RWPE2 (cell line): Measurements from ENCODE around the gene NUDT17.

Experiments
- ATAC-seq: fragments of 200-7000 bp; cut with Tn5 transposase; 3 replicates; pipeline ENCODE4 v1.9.1; 2021; ENCODE audit warnings: low read depth
- DNase-seq: peaks from one replicate; pipeline ENCODE4 v3.0.0-alpha.2; 2020; ENCODE audit warnings: low spot score
- H3K27ac ChIP-seq: fragments of 450-650 bp; 2 replicates; pipeline ENCODE4 v1.5.1; 2017; ENCODE audit warnings: mild to moderate bottlenecking; ENCODE audit not compliant: poor library complexity, severe bottlenecking
- H3K27me3 ChIP-seq: fragments of 250-450 bp; sonication (Bioruptor Pico); 2 replicates; pipeline ENCODE4 v1.5.1; 2021; ENCODE audit warnings: mild to moderate bottlenecking, moderate library complexity; ENCODE audit not compliant: insufficient read depth, poor library complexity, severe bottlenecking
- H3K36me3 ChIP-seq: fragments of 250-450 bp; sonication (Bioruptor Pico); 2 replicates; pipeline ENCODE4 v1.5.1; 2020; ENCODE audit warnings: low read depth, mild to moderate bottlenecking, moderate library complexity
- H3K4me1 ChIP-seq: fragments of 250-450 bp; sonication (Bioruptor Pico); 2 replicates; pipeline ENCODE4 v1.5.1; 2021; ENCODE audit warnings: mild to moderate bottlenecking, moderate library complexity; ENCODE audit not compliant: insufficient read depth, poor library complexity, severe bottlenecking
- H3K4me3 ChIP-seq: fragments of 250-450 bp; sonication (Bioruptor Pico); 2 replicates; pipeline ENCODE4 v1.5.1; 2021; ENCODE audit warnings: mild to moderate bottlenecking, moderate library complexity; ENCODE audit not compliant: severe bottlenecking
- H3K9me3 ChIP-seq: fragments of 250-450 bp; sonication (Bioruptor Pico); 2 replicates; pipeline ENCODE4 v1.5.1; 2021; ENCODE audit warnings: mild to moderate bottlenecking, moderate library complexity; ENCODE audit not compliant: severe bottlenecking
- CTCF ChIP-seq: fragments of 450-650 bp; IDR thresholded peaks from one replicate; pipeline ENCODE4 v1.5.1; 2017; ENCODE audit warnings: mild to moderate bottlenecking, moderate library complexity; ENCODE audit not compliant: poor library complexity, severe bottlenecking

Gene NUDT17

GRCh38 chr1:145857170-145857569, 11.7 kb downstream of the NUDT17 start:
- peaks cover 43% of the 10 kb centered on the region for H3K36me3 ChIP-seq

DNA sequence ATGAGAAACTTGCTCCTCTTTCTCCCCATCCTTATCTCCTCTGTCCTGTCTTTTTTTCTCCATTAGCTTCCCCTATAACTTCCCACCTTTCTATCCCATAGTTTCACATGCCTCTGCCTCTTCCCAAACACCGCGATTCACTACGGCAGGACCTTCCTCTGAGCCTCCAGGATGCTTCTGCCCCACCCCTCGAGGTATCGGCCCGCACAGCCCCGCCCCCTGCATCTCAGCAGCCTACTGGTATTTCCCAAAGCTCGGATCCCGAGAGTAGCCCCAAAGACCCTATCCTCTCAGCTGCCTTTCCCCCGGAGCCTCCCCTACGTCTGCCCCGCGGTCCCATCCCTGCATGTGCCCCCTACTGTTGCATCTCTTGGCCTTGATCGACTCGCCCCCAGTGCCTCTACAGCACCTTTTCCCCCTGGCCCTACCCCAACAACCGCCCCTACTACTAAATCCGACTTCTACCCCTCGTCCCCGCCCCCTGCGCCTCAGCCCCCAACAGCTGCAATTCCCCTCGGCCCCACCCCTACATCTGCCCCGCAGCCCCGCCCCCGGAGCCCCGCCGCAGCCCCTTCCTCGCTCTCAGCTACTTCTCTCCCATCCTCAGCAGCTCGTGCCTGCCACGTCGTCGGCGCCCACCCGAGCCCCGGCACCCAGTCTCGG, 12.9 kb downstream of the NUDT17 start:
- ATAC-seq: peak; percentile 13
- H3K36me3 ChIP-seq: peaks cover 36% of the 10 kb centered on the region
- H3K27ac ChIP-seq: peak overlapping the region; percentile 56
- no peak for TF ChIP-seq CTCF
- peak overlapping the region; percentile 81 for H3K4me3 ChIP-seq
- H3K9me3 ChIP-seq: no peaks in the 10 kb centered on the region
- DNase-seq: no peak
- H3K4me1 ChIP-seq: no peaks in the 10 kb centered on the region
- H3K27me3 ChIP-seq: no peaks in the 10 kb centered on the region

More at GRCh38 chr1:145857170-145857569, 11.7 kb downstream of the NUDT17 start:
- Histone ChIP-seq H3K4me3 (no peak overlapping the region), H3K27ac (no peak overlapping the region), H3K9me3 (no peaks in the 10 kb centered on the region), H3K4me1 (no peaks in the 10 kb centered on the region), H3K27me3 (no peaks in the 10 kb centered on the region)
- DNase-seq (no peak), ATAC-seq (no peak)
- TF ChIP-seq CTCF: no peak

GRCh38 chr1:145858901-145859490, 13.6 kb downstream of the NUDT17 start, which contains the start of gene PIAS3:
TSS of gene PIAS3 (minus strand) at chr1:145859081. CDS start at chr1:145858990, 91 bp downstream.
- Histone ChIP-seq H3K4me3 (peak within 1 kb of the TSS; percentile 81), H3K9me3 (no peaks in the 10 kb centered on the region), H3K36me3 (peaks cover 31% of the 10 kb centered on the region), H3K27ac (peak within 1 kb of the TSS; percentile 56), H3K27me3 (no peaks in the 10 kb centered on the region), H3K4me1 (no peaks in the 10 kb centered on the region)
- ATAC-seq (peak; percentile 90), DNase-seq (peak; percentile 97)
- no peak for TF ChIP-seq CTCF

- Histone ChIP-seq H3K9me3 (no peaks in the 10 kb centered on the region), H3K36me3 (peaks cover 25% of the 10 kb centered on the region), H3K4me1 (no peaks in the 10 kb centered on the region), H3K27me3 (no peaks in the 10 kb centered on the region), H3K4me3 (peak overlapping the region; percentile 81), H3K27ac (peak overlapping the region; percentile 56)
- TF ChIP-seq CTCF: no peak
- DNase-seq (peak; percentile 88), ATAC-seq (peak; percentile 81)
Measured at GRCh38 chr1:145859491-145860023, 14.1 kb downstream of the NUDT17 start.
